ENCODE data around the gene PARP12. TPM values are rescaled to one million over a fixed set of nuclear protein-coding genes. Genes with fewer than 3 reads are reported as not detected.

Gene PARP12
- total and polyA plus RNA-seq, 5 donors from 2014 or later: 30.1 to 258 (median 64.1) TPM

- Histone ChIP-seq H3K27ac (ENCODE audit: insufficient read depth, low read length, poor library complexity, severe bottlenecking) (no peak overlapping the region), H3K4me3 (ENCODE audit: low read depth, low read length) (no peak overlapping the region), H3K9me3 (ENCODE audit: control insufficient read depth in 2 of 2, low read length in 2 of 2) (no peaks in the 10 kb centered on the region), H3K4me1 (ENCODE audit: control insufficient read depth, insufficient read depth, low read length, poor library complexity, severe bottlenecking) (no peaks in the 10 kb centered on the region), H3K36me3 (ENCODE audit: control insufficient read depth, insufficient read depth, low read length) (no peaks in the 10 kb centered on the region), H3K27me3 (ENCODE audit: control insufficient read depth, insufficient read depth, low read length) (no peaks in the 10 kb centered on the region)
- ATAC-seq (ENCODE audit: low read depth in 2 of 2) (no peak), DNase-seq (no peak)
- no peak overlapping the region for H3K4me3 Mint-ChIP-seq
- no peaks in the 10 kb centered on the region for H3K9me3 Mint-ChIP-seq
- H3K36me3 Mint-ChIP-seq: peaks cover 10% of the 10 kb centered on the region
- peaks cover 0 to 3% (median 0%) of the 10 kb centered on the region in 4 donors for H3K4me1 Mint-ChIP-seq
- H3K27ac Mint-ChIP-seq: no peak overlapping the region
- peaks cover 11% of the 10 kb centered on the region for H3K27me3 Mint-ChIP-seq
Observed at GRCh38 chr7:140010194-140010895, 52.4 kb downstream of the PARP12 start.

GRCh38 chr7:140009735-140010134 is 53.0 kb downstream of the PARP12 start:
- H3K27me3 ChIP-seq (ENCODE audit: control insufficient read depth, insufficient read depth, low read length): no peaks in the 10 kb centered on the region
- Mint-ChIP-seq H3K36me3 (peaks cover 6% of the 10 kb centered on the region), H3K4me3 (no peak overlapping the region), H3K9me3 (no peaks in the 10 kb centered on the region), H3K4me1 (peaks cover 0 to 3% (median 0%) of the 10 kb centered on the region in 4 donors), H3K27me3 (peaks cover 11% of the 10 kb centered on the region), H3K27ac (no peak overlapping the region)
- DNase-seq: no peak
- H3K27ac ChIP-seq (ENCODE audit: insufficient read depth, low read length, poor library complexity, severe bottlenecking): no peak overlapping the region
- no peak overlapping the region for H3K4me3 ChIP-seq (ENCODE audit: low read depth, low read length)
- no peak for ATAC-seq (ENCODE audit: low read depth in 2 of 2)
- no peaks in the 10 kb centered on the region for H3K4me1 ChIP-seq (ENCODE audit: control insufficient read depth, insufficient read depth, low read length, poor library complexity, severe bottlenecking)
- no peaks in the 10 kb centered on the region for H3K9me3 ChIP-seq (ENCODE audit: control insufficient read depth in 2 of 2, low read length in 2 of 2)
- no peaks in the 10 kb centered on the region for H3K36me3 ChIP-seq (ENCODE audit: control insufficient read depth, insufficient read depth, low read length)

- DNase-seq: no peak
- Mint-ChIP-seq H3K9me3 (no peaks in the 10 kb centered on the region), H3K4me3 (no peak overlapping the region), H3K36me3 (peaks cover 6% of the 10 kb centered on the region), H3K4me1 (peaks cover 0 to 3% (median 0%) of the 10 kb centered on the region in 4 donors), H3K27me3 (peaks cover 11% of the 10 kb centered on the region), H3K27ac (no peak overlapping the region)
- Histone ChIP-seq H3K27me3 (ENCODE audit: control insufficient read depth, insufficient read depth, low read length) (no peaks in the 10 kb centered on the region), H3K4me1 (ENCODE audit: control insufficient read depth, insufficient read depth, low read length, poor library complexity, severe bottlenecking) (no peaks in the 10 kb centered on the region), H3K4me3 (ENCODE audit: low read depth, low read length) (no peak overlapping the region), H3K27ac (ENCODE audit: insufficient read depth, low read length, poor library complexity, severe bottlenecking) (no peak overlapping the region), H3K36me3 (ENCODE audit: control insufficient read depth, insufficient read depth, low read length) (no peaks in the 10 kb centered on the region), H3K9me3 (ENCODE audit: control insufficient read depth in 2 of 2, low read length in 2 of 2) (no peaks in the 10 kb centered on the region)
- ATAC-seq (ENCODE audit: low read depth in 2 of 2): no peak
Observed at GRCh38 chr7:140008755-140009610, 53.8 kb downstream of the PARP12 start.

- H3K36me3 Mint-ChIP-seq: peaks cover 9% of the 10 kb centered on the region
- H3K9me3 Mint-ChIP-seq: no peaks in the 10 kb centered on the region
- H3K4me3 Mint-ChIP-seq: no peak overlapping the region
- ATAC-seq (ENCODE audit: low read depth in 2 of 2) (no peak), DNase-seq (no peak)
- H3K36me3 ChIP-seq (ENCODE audit: control insufficient read depth, insufficient read depth, low read length): no peaks in the 10 kb centered on the region
- H3K27ac ChIP-seq (ENCODE audit: insufficient read depth, low read length, poor library complexity, severe bottlenecking): no peak overlapping the region
- peaks cover 0 to 3% (median 0%) of the 10 kb centered on the region in 4 donors for H3K4me1 Mint-ChIP-seq
- H3K4me1 ChIP-seq (ENCODE audit: control insufficient read depth, insufficient read depth, low read length, poor library complexity, severe bottlenecking): no peaks in the 10 kb centered on the region
- H3K27me3 ChIP-seq (ENCODE audit: control insufficient read depth, insufficient read depth, low read length): no peaks in the 10 kb centered on the region
- peaks cover 16% of the 10 kb centered on the region for H3K27me3 Mint-ChIP-seq
- H3K27ac Mint-ChIP-seq: no peak overlapping the region
- no peak overlapping the region for H3K4me3 ChIP-seq (ENCODE audit: low read depth, low read length)
- no peaks in the 10 kb centered on the region for H3K9me3 ChIP-seq (ENCODE audit: control insufficient read depth in 2 of 2, low read length in 2 of 2)
Observed at GRCh38 chr7:140007051-140007690, 55.6 kb downstream of the PARP12 start.

- H3K36me3 ChIP-seq (ENCODE audit: control insufficient read depth, insufficient read depth, low read length): no peaks in the 10 kb centered on the region
Observed at GRCh38 chr7:140006600-140006999, 56.2 kb downstream of the PARP12 start.

GRCh38 chr7:140005754-140006503 is 56.8 kb downstream of the PARP12 start:
- no peak overlapping the region for H3K27ac ChIP-seq (ENCODE audit: insufficient read depth, low read length, poor library complexity, severe bottlenecking)
- no peaks in the 10 kb centered on the region for H3K4me1 Mint-ChIP-seq

More at GRCh38 chr7:140006600-140006999, 56.2 kb downstream of the PARP12 start:
- Mint-ChIP-seq H3K9me3 (no peaks in the 10 kb centered on the region), H3K4me1 (peaks cover 0 to 3% (median 0%) of the 10 kb centered on the region in 4 donors), H3K27me3 (peaks cover 16% of the 10 kb centered on the region), H3K27ac (no peak overlapping the region), H3K36me3 (peaks cover 7% of the 10 kb centered on the region), H3K4me3 (no peak overlapping the region)
- Histone ChIP-seq H3K27me3 (ENCODE audit: control insufficient read depth, insufficient read depth, low read length) (no peaks in the 10 kb centered on the region), H3K4me3 (ENCODE audit: low read depth, low read length) (no peak overlapping the region), H3K4me1 (ENCODE audit: control insufficient read depth, insufficient read depth, low read length, poor library complexity, severe bottlenecking) (no peaks in the 10 kb centered on the region), H3K9me3 (ENCODE audit: control insufficient read depth in 2 of 2, low read length in 2 of 2) (no peaks in the 10 kb centered on the region), H3K27ac (ENCODE audit: insufficient read depth, low read length, poor library complexity, severe bottlenecking) (no peak overlapping the region)
- DNase-seq (no peak), ATAC-seq (ENCODE audit: low read depth in 2 of 2) (no peak)

GRCh38 chr7:140005341-140005740 is 57.4 kb downstream of the PARP12 start:
- H3K27ac Mint-ChIP-seq: no peak overlapping the region
- ATAC-seq (ENCODE audit: low read depth in 2 of 2) (no peak), DNase-seq (no peak)
- no peaks in the 10 kb centered on the region for H3K9me3 ChIP-seq (ENCODE audit: control insufficient read depth in 2 of 2, low read length in 2 of 2)
- no peaks in the 10 kb centered on the region for H3K36me3 ChIP-seq (ENCODE audit: control insufficient read depth, insufficient read depth, low read length)
- no peaks in the 10 kb centered on the region for H3K27me3 ChIP-seq (ENCODE audit: control insufficient read depth, insufficient read depth, low read length)
- H3K27ac ChIP-seq (ENCODE audit: insufficient read depth, low read length, poor library complexity, severe bottlenecking): no peak overlapping the region
- peaks cover 3% of the 10 kb centered on the region for H3K36me3 Mint-ChIP-seq
- H3K4me3 Mint-ChIP-seq: no peak overlapping the region
- no peaks in the 10 kb centered on the region for H3K9me3 Mint-ChIP-seq
- H3K4me3 ChIP-seq (ENCODE audit: low read depth, low read length): no peak overlapping the region
- no peaks in the 10 kb centered on the region for H3K4me1 ChIP-seq (ENCODE audit: control insufficient read depth, insufficient read depth, low read length, poor library complexity, severe bottlenecking)
- H3K4me1 Mint-ChIP-seq: no peaks in the 10 kb centered on the region
- peaks cover 16% of the 10 kb centered on the region for H3K27me3 Mint-ChIP-seq

More at GRCh38 chr7:140005754-140006503, 56.8 kb downstream of the PARP12 start:
- Histone ChIP-seq H3K27me3 (ENCODE audit: control insufficient read depth, insufficient read depth, low read length) (no peaks in the 10 kb centered on the region), H3K4me1 (ENCODE audit: control insufficient read depth, insufficient read depth, low read length, poor library complexity, severe bottlenecking) (no peaks in the 10 kb centered on the region), H3K9me3 (ENCODE audit: control insufficient read depth in 2 of 2, low read length in 2 of 2) (no peaks in the 10 kb centered on the region), H3K4me3 (ENCODE audit: low read depth, low read length) (no peak overlapping the region), H3K36me3 (ENCODE audit: control insufficient read depth, insufficient read depth, low read length) (no peaks in the 10 kb centered on the region)
- DNase-seq (no peak), ATAC-seq (ENCODE audit: low read depth in 2 of 2) (no peak)
- Mint-ChIP-seq H3K4me3 (no peak overlapping the region), H3K9me3 (no peaks in the 10 kb centered on the region), H3K27me3 (peaks cover 16% of the 10 kb centered on the region), H3K36me3 (peaks cover 3% of the 10 kb centered on the region), H3K27ac (no peak overlapping the region)

All from CD4-positive, CD25-positive, alpha-beta regulatory T cell (primary cell).